Ramos (cell line): Measurements from ENCODE around the gene SUV39H1.

Source experiments
- in situ Hi-C: fragments of 300-500 bp; cut with MboI; formaldehyde crosslinking; loops from one replicate; pipeline ENCODE4 v1.14.3; 2022; ENCODE audit warnings: low sequenced_read_pairs; ENCODE audit not compliant: unreplicated experiment

The SUV39H1 gene

DNA sequence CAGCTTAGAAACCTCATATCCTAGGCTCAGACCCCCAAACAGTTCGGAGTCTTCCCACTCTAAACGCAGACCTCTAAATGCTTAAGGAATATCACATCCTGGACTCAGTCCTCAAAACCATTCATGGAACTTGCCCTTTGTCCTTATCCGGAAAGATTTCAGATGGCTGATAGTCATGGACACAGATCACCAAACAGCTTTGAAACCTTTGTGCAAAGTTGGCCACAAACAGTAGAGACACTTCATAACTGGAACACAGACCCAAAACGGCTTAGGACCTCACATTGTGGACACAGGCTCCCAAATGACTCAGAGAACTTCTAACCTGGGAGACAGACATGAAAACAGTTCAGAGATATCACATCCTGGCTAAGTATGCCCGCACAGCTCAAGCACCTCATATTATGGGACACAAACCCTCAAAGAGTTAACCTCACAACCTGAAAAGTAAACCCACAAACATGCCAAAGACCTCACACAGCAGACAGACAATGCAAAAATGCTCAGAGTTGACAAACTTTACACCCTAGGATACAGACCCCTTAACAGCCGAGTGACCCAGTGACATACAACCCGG is 15.5 kb downstream of the SUV39H1 start:
- in situ Hi-C loops = no loop called here

DNA sequence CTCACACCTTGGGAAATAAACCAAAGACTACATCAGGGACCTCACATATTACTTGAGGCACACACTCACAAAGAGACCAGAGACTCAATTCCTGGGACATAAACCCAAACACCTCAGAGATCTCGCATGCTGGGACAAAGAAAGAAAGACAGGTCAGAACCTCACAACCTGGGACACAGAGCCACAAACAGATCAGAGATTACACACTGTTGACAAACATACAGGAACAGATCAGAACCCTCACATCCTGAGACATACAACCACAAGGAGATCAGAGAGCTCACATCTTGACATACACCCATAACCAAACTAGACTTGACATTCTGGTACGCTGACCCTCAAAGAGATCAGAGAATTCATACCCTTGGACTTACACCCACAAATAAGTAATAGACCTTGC is 17.3 kb downstream of the SUV39H1 start:
- in situ Hi-C loops = no loop called here

DNA sequence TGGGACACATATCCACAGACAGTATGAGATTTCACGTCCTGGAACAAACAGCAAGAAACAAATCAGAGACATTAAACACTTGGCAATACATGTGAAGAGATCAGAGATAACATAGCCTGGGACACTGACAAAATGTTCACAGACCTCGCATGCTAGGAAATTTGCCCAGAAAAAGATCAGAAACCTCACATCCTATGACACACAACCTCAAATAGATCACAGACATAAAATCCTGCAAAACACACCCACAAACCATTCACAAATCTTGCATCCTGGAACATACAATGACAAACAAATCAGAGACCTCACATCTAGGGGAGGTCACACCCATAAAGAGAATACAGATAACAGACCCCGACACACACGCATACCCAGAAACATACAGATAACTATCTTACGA is 18.0 kb downstream of the SUV39H1 start:
- in situ Hi-C loops = no loop called here

DNA sequence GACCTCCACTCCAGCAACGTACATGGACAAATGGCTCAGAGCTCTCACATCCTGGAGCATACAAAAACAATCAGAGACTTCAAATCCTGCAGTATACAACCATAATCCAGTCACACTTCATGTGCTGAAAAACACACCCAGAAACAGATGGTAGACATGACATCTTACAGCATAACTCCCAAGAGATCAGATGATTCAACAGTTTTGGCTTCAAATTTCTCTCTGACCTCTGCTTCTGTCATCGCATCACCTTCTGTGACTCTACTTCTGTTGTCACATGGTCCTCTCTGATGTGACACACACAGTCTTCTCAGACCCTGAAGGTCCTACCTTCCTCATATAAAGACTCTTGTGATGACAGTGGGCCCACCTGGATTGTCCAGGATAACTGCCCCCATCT is 18.5 kb downstream of the SUV39H1 start:
- in situ Hi-C loops = no loop called here

DNA sequence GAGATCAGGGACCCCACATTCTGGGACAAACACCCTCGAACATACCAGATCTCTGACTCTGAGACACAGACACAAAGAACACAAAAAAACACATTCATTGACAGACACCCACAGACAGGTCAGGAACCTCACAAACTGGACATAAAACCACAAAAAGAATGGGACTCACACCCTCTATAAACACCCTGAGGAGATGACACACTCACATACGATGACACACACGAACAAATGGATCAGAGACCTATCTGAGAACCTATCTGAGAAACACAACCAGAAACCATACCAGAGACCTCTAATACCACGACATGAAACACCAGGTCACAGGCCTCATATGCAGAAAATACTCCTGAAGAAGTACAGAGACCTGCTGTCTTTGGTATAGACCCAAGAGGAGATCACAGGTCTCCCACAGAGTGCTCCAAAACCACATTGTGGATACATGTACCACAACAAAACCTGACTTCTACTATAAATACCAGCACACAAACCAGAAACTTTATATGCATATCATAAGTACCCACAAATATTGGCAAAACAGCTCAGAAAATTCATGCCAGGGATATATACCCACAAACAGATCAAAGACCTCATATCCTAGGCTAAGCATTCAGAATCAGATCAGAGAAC is 19.5 kb downstream of the SUV39H1 start:
- in situ Hi-C loops = no loop called here

DNA sequence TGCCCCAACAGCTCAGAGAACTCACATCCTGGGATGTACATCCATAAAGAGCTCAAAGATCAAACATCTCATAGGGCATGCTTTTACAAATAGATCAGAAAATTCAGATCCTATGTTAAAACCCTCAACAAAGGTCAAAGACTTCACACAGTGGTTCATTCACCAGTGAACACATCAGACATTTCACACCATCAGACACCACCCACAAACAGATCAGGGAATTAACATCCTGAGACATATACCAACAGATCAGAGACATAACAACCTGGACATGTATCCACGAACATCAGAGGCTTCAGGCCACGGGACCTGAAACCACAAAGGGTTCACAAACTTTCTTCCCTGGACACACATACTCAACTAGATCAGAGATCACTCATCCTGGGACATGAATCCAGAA is 23.4 kb downstream of the SUV39H1 start:
- in situ Hi-C loops = no loop called here

DNA sequence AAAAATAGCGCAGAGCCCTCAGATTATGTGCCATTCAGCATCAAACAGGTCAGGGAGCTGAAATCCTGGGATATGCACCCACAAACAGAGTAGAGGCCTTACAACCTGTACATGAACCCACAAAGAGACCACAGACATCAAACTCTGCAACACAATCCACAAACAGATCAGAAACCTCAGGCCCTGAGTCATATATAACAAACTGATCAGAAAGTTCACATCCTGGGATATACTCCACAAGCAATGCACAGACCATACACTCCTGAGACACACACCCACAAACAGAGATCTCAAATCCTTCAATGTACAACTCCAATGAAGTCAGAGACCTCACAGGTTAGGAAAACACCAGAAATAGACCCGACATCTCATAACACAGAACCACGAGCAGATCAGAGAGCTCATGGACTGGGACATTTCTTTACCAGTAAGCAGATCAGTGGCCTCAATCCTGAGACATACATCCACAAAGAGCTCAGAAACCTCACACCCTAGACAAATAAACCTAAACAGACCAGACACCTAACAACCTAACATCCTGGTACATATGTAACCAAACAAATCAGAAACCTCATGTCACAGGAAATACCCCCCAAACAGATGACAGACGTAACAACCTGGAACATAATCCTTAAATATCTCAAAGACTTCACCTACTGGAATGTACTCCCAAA is 24.2 kb downstream of the SUV39H1 start:
- in situ Hi-C loops = no loop called here

DNA sequence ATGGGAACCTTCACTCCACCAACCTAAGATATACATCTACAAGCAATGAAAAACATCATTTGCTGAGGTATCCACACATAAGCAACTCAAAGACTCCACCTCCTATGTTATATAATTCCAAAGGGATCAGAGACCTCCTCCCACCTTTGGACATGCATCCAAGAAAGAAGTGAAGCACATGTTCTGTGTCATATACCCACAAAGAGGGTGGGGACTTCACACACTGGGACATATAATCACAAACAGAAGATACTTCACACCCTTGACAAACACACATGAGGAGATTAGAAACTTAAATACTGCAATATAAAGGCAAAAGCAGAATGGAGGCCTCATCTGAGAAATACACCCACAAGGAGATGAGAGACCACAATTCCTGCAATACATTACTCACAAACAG is 25.4 kb downstream of the SUV39H1 start:
- in situ Hi-C loops = no loop called here

DNA sequence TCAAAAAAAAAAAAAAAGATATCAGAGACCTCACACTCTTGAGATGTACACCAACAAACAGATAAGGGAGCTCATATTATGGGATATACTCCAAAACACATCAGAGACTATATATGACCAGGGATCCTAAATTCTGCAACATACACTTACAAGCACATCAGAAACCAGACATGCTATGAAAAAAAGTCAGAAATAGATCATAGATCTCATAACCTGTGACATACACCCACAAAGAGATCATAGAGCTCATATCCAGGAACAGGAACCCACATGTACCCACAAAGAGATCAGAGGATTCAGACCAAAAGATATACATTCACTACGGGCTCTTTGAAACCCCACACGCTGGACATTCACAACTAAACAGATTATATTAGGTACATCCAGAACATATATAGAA is 30.1 kb downstream of the SUV39H1 start:
- in situ Hi-C loops = no loop called here

DNA sequence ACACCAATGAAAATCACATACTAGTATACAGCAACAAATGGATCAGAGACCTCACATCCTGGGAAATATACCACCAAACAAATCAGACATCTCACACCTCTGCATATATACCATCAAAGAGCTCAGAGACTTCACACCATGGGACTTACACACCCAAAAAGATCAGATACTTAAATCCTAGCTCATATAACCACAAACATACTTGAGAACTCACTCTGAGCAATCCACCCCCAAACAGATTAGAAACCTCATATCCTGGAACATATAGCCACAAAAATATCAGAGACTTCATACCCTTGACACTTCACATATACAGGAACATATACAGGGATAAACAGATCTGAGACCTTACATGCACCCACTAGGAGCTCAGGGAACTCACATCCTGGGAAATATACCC is 32.1 kb downstream of the SUV39H1 start:
- in situ Hi-C loops = no loop called here

DNA sequence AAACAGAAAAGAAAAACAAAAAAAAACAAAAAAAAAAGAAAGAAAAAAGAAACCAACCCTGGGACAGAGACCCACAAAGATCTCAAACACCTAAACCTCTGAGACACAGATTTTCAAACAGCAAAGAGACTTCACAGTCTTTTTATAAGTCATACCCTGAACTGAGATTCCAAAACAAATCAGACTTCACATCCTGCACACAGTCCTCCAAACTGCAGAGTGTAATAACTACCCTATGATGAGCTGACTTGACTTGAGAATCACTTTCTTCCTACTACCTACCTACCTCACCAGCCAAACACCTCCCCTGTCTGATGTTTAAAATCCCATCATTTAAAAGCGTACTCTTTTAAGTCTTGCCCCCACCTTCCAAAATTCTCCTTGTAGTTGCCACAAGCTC is 39.8 kb downstream of the SUV39H1 start:
- in situ Hi-C loops = no loop called here

DNA sequence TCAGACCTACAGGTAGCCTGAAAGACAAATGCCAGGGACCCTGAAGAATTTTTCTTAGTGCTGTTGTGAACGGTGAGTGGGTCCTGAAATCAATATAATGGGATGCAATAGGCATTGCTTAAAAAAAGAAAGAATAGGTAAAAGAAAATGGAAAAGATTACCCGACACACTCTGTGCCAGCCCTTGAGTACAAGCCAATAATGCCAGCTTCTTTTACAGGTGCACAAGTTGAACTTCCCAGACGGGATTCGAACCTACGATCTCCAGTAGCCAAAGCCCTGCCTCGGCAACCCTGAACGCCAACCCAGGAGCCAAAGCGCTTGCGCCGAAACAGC is 40.3 kb downstream of the SUV39H1 start:
- in situ Hi-C loops = no loop called here

DNA sequence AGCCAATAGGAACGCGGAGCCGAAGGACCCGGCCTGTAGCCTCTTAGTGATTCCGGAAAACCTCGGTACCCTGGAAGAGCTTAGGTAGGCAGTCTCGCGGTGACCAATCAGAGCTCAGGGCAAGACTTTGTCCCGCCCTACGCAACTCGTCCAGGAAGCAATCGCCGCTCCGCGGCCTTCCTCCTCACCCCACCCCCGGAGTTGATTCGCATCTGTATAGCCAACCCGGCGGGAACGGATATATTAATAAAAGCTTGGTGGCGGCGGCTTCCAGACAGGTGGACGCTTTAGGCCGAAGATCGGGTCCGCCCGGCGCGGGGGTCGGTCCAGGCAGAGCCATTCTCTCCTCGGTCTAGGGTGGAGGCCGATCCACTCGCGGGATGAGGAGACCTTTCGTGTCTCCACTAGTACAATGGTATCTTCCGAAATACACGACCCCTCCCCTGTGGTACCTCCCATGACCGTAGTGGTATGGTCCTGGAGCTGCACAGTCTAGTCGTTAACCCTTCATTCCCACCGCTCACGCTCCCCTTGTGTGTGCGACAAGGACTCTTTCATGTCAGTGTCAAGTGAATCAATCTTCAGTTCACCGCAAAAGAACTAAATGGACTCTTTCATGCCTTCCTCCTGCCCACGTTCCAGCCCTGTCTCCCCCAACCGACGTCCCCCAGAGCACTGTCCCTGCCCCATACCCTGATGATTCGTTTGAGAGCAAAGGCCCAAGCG is 40.8 kb downstream of the SUV39H1 start:
- in situ Hi-C loops = no loop called here

DNA sequence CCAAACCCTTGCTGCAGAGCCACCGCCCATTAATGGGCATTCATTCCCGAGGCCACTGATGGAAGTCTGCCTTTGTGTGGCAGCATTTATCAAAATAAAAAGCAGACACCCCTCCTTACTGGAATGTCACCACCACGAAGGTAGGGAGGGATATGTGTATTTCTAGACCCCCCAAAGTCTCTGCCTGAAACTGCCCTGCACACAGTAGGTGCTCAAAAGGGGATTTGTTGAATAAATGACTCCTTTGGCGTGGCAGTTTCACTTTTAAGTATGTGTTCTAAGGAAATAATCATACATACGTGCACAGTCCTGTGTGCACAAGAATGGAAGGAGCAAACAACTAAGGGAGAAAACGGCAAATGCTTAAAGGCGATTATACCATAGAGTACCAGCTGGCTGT is 41.4 kb downstream of the SUV39H1 start:
- in situ Hi-C loops = no loop called here

DNA sequence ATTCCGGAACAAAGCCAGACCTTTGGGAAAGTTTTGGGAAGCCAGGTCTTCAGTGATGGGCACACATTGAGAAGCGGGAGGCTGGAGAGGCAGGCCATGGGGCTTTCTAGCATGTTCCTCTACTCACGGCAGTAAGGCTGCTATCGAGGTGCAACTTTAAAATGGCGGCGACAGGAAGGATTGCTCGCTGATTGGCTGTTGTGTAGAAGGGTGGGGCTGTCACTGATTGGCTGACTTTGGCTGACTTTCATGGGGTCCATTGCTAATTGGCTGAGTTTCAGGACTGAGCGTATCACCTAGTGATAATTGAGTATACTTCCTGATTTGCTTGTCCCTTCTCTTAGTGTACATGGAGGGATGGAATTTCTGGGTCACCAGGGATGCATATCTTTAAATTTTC is 45.3 kb downstream of the SUV39H1 start:
- in situ Hi-C loops = no loop called here

DNA sequence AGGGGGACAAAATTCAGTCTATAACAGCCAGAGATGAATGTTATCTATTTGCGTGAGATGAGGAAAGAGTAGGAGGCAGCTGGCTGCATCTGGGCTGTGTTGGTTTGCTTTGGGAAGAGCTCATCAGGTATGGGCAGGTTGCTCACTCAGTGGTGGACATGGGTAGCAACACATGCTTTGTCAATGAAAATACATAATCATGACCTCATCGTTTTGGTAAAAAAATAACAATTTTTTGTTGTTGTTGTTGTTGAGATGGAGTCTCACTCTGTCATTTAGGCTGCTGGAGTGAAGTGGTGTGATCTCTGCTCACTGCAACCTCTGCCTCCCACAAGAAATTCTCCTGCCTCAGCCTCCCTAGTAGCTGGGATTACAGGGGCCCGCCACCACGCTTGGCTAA is 48.7 kb downstream of the SUV39H1 start:
- in situ Hi-C loops = no loop called here

DNA sequence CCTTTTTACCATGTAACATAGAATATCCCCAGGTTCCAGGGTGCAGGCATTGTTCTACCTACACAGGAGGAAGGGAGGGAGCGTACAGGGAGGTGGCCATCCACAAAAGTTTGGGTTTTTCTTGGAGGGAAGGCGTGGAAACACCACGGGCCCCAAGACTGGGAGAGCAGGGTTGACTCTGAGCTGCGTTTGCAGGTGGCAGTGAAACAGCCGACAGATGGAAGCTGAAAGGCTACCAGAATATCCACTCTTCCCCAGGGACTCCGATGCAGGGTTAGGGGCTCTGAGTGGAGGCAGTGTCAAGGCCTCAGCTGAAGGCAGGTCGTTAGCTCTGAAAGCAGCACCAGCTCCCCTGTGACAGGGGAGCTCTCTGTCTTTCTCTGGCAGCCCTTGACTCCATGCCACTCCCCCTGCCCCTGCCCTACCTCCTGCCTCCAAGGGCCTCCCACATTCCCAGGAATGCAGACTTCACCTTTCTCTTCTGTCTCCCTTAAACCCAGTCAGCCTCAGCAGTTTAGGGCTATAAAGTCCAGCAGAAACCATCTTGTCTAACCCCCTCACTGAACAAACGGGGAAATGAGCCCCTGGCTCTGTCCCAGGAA is 51.0 kb downstream of the SUV39H1 start:
- in situ Hi-C loops = no loop called here

DNA sequence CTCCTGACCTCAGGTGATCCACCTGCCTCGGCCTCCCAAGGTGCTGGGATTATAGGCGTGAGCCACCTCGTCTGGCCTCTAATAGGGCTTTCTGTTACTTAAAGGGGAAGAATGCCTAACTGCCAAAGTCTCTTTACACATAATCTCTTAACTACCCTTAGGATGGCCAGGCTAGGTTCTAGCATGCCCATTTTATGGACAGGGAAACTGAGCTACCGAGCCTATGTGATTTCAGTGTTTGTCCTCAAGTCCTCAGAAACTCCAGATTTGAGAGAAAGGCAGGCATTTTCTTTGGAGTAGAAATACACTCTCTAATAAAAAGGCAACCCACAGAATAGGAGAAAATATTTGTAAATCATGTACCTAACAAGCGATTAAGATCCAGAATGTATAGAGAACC is 52.6 kb downstream of the SUV39H1 start:
- in situ Hi-C loops = no loop called here

DNA sequence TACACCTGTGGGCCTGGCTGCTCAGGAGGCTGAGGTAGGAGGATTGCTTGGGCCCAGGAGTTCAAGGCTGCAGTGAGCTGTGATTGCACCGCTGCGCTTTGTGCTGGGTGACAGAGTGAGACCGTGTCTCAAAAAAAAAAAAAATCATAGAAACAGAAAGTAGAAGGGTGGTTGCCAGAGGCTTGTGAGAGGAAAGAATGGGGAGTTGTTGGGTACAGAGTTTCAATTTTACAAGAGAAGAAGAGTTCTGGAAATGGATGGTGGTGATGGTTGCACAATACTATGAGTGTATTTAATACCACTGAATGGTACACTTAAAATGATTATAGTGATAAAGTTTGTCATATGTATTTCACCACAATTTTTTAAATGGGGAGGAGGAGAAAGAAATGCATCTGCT is 54.8 kb downstream of the SUV39H1 start:
- in situ Hi-C loops = no loop called here

DNA sequence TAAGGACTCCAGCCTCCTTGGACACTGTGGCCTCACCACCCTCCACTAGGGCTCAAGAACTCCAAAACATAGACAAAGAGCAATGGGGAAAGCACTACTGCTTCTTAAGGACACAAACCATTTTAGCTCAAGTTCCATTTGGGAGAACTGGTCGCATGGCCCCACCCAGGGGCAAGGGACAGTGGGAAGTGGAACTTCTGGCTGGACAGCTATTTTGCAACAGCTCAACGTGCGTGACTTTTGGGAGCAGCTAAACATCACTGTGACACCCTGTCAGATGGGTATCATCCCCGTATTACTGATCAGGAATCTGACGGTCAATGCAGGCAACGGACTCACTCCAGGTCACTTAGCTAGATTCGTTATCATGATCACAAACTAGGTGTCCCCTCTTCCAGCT is 56.0 kb downstream of the SUV39H1 start:
- in situ Hi-C loops = no loop called here

DNA sequence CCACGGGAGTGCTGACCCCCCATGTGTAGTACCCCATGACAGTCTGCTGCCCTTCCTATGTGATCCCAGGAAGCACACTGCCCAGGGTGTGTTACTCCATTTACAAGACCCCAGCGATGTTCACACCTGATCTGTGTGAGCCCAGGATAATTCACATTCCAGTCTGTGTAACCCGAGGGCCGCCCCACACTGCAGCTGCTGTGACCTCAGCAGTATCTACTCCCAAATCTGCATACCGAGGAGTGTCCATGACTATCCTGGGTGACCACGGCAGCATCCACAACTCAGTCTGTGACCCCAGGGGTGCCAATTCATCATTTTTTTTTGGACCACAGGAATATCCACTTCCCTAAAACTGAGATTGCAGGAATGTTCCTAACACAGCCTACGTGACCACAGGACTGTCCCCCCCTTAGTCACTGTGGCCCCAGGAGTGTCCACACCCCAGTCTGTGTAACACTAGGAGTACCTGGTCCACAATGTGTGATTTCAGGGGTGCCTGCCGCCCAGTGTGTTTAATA is 57.2 kb downstream of the SUV39H1 start:
- in situ Hi-C loops = no loop called here
